NT2/D1 (cell line): ENCODE data around the gene RUVBL1.

ENCODE experiments used
- SUZ12 ChIP-seq: IDR thresholded peaks from 2 replicates; pipeline ENCODE4 v1.6.1; 2011; ENCODE audit not compliant: insufficient read length, insufficient read depth; ENCODE audit errors: extremely low read depth
- YY1 ChIP-seq: IDR thresholded peaks from 2 replicates; pipeline ENCODE4 v1.6.1; 2011; ENCODE audit not compliant: insufficient read length, insufficient read depth
- ZNF274 ChIP-seq: IDR thresholded peaks from 2 replicates; pipeline ENCODE4 v1.6.1; 2011; ENCODE audit warnings: mild to moderate bottlenecking, low read depth, low read length

- TF ChIP-seq YY1 (no peak), ZNF274 (no peak), SUZ12 (no peak)
Measured at GRCh38 chr3:128166971-128167453, 43.4 kb upstream of the RUVBL1 start.
